ENCODE data around the gene RCN1.

Gene RCN1

GRCh38 chr11:32079553-32079952 lies 11.3 kb upstream of the RCN1 start:
- Histone ChIP-seq H3K36me3 (ENCODE audit: insufficient read depth, low read length) (no peaks in the 10 kb centered on the region), H3K4me2 (ENCODE audit: insufficient read depth, low read length) (no peak overlapping the region), H3K9ac (ENCODE audit: low read depth, low read length) (no peak overlapping the region), H3K27ac (ENCODE audit: low read length) (no peak overlapping the region), H3K4me3 (ENCODE audit: low read depth in 1 of 2, low read length in 2 of 2) (no peak overlapping the region), H3K27me3 (ENCODE audit: insufficient read depth, low read length, poor library complexity) (peaks cover 20% of the 10 kb centered on the region), H4K20me1 (ENCODE audit: insufficient read depth, low read length) (no peaks in the 10 kb centered on the region), H2AFZ (ENCODE audit: low read depth, low read length) (no peak overlapping the region), H3K4me1 (ENCODE audit: insufficient read depth, low read length) (no peaks in the 10 kb centered on the region), H3K79me2 (ENCODE audit: insufficient read depth, low read length) (no peaks in the 10 kb centered on the region), H3K9me3 (ENCODE audit: insufficient read depth, low read length, severe bottlenecking) (no peaks in the 10 kb centered on the region)
- no peak for TF ChIP-seq CTCF (IDR thresholded peaks at IDR 0.05; ENCODE audit: borderline replicate concordance, extremely low read depth, low read length, poor library complexity, severe bottlenecking)
- no peak for TF ChIP-seq EZH2 (IDR thresholded peaks at IDR 0.05; ENCODE audit: borderline replicate concordance, low read depth, low read length, severe bottlenecking)
- ATAC-seq (ENCODE audit: insufficient read depth, low read depth) (no peak), DNase-seq (no peak)

GRCh38 chr11:32080361-32080980 lies 10.4 kb upstream of the RCN1 start:
- Histone ChIP-seq H3K79me2 (ENCODE audit: insufficient read depth, low read length) (no peaks in the 10 kb centered on the region), H3K9me3 (ENCODE audit: insufficient read depth, low read length, severe bottlenecking) (no peaks in the 10 kb centered on the region), H3K27me3 (ENCODE audit: insufficient read depth, low read length, poor library complexity) (peaks cover 22% of the 10 kb centered on the region), H3K4me3 (ENCODE audit: low read depth in 1 of 2, low read length in 2 of 2) (no peak overlapping the region), H3K9ac (ENCODE audit: low read depth, low read length) (no peak overlapping the region), H3K27ac (ENCODE audit: low read length) (no peak overlapping the region), H3K36me3 (ENCODE audit: insufficient read depth, low read length) (no peaks in the 10 kb centered on the region), H2AFZ (ENCODE audit: low read depth, low read length) (no peak overlapping the region), H3K4me2 (ENCODE audit: insufficient read depth, low read length) (no peak overlapping the region), H4K20me1 (ENCODE audit: insufficient read depth, low read length) (no peaks in the 10 kb centered on the region), H3K4me1 (ENCODE audit: insufficient read depth, low read length) (no peaks in the 10 kb centered on the region)
- no peak for DNase-seq
- no peak for TF ChIP-seq EZH2 (IDR thresholded peaks at IDR 0.05; ENCODE audit: borderline replicate concordance, low read depth, low read length, severe bottlenecking)
- no peak for TF ChIP-seq CTCF (IDR thresholded peaks at IDR 0.05; ENCODE audit: borderline replicate concordance, extremely low read depth, low read length, poor library complexity, severe bottlenecking)
- ATAC-seq (ENCODE audit: insufficient read depth, low read depth), result no peak

- Histone ChIP-seq H3K79me2 (ENCODE audit: insufficient read depth, low read length) (no peaks in the 10 kb centered on the region), H2AFZ (ENCODE audit: low read depth, low read length) (no peak overlapping the region), H3K4me2 (ENCODE audit: insufficient read depth, low read length) (no peak overlapping the region), H3K4me3 (ENCODE audit: low read depth in 1 of 2, low read length in 2 of 2) (no peak overlapping the region), H3K36me3 (ENCODE audit: insufficient read depth, low read length) (no peaks in the 10 kb centered on the region), H3K27me3 (ENCODE audit: insufficient read depth, low read length, poor library complexity) (peaks cover 22% of the 10 kb centered on the region), H3K27ac (ENCODE audit: low read length) (no peak overlapping the region), H3K9me3 (ENCODE audit: insufficient read depth, low read length, severe bottlenecking) (no peaks in the 10 kb centered on the region), H3K4me1 (ENCODE audit: insufficient read depth, low read length) (no peaks in the 10 kb centered on the region), H4K20me1 (ENCODE audit: insufficient read depth, low read length) (no peaks in the 10 kb centered on the region), H3K9ac (ENCODE audit: low read depth, low read length) (no peak overlapping the region)
- no peak for ATAC-seq (ENCODE audit: insufficient read depth, low read depth)
- no peak for TF ChIP-seq EZH2 (IDR thresholded peaks at IDR 0.05; ENCODE audit: borderline replicate concordance, low read depth, low read length, severe bottlenecking)
- no peak for TF ChIP-seq CTCF (IDR thresholded peaks at IDR 0.05; ENCODE audit: borderline replicate concordance, extremely low read depth, low read length, poor library complexity, severe bottlenecking)
- no peak for DNase-seq
Observed at GRCh38 chr11:32081129-32081641, 9.7 kb upstream of the RCN1 start.

All from DND-41 (cell line).